Kidney glomerular epithelial cell (primary cell): ENCODE data around the gene AOC2.
"Not testable (repeated sequence)": the region's sequence is repeated elsewhere in the genome, so short reads cannot be mapped to it uniquely, and the experiment has no call there.

Source experiments
- DNase-seq: peaks from one replicate; lab custom pipeline; 2025; lab: John Stamatoyannopoulos, UW

The AOC2 gene

DNA sequence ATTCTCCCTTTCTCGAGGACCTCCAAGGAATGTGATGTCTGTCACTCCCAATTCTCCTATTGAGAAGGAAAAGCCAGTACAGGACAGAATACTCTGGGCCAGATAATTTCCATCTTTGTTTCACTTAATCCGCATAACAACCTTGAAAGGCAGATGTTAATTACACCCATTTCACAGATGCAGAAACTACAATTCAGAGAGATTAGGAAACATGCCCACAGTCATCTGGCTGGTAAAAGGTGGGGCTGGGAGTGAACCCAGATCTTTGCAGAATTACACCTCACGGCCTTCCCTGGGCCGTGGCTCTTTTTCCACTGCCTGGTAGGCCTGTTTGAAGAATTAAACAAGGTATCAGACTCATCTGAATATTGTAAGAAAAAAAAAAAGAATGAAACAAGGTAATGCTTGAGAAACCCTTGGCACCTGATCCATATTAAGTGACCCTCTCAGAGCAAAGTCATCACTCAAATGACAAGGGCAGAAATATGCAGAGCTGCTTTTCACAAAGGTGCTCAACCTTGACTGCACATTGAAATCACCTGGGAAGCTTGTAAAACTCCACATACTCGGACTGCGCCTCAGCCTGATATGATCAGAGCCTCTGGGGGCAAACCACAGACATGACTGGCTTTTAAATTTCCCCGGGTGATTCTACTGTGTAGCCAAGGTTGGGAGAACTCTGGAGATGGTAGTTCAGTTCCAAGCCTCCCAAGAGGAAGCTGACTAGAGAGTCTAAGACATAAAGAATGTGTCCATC, 39.6 kb downstream of the AOC2 start:
- peak; percentile 82 for DNase-seq

DNA sequence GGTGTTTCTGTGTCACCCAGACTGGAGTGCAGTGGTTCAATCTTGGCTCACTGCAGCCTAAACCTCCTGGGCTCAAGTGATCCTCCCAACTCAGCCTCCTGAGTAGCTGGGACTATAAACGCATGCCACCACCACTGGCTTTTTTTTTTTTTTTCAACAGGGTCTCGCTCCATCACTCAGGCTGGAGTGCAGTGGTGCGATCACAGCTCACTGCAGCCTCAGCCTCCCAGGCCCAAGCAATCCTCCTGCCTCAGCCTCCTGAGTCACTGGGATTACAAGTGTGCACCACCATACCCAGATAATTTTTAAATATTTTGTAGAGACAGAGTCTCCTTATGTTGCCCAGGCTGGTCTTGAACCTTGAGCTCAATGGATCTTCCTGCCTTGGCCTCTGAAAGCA, 41.4 kb downstream of the AOC2 start:
- not testable (repeated sequence) for DNase-seq

DNA sequence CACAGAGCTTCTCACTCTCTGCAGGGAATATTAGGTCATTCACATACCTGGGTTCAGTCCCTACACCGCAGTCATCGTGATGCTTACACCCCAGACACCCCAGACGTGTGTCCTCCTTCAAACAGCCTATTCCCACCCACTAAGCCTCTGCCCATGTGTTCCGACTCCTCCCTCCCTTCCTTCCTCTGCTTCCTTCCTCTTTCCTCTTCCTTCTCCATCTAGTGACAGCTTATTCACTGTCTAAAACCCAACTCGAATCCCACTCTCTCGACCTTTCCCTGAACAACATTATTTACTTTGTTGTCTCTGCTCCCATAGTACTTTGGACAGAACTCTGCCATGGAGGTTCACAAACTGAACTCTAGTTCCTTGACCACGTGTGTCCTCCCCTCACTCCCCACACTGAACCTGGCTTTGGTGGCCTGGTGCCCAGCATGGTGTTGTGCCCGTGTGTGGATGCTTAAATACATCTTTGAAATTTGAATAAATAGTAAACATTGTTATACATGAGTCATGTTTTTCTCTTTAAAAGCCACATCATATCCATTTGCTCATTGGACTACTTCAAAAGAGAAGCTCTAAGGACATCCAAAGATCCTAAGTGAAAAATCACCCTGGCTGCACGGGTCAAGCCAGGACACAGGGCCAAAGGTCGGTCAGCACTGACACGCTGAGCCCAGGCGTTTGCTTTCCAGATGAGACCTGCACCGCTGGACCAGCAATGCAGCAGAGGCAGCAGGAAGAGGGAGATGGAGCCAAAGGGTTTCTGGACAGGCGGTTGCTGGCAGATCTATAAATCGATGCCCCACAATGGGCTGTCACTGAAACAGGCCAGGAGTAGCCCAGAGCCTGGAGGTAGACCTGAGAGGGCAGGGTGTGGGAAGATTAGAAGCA, 42.1 kb downstream of the AOC2 start:
- no peak for DNase-seq

DNA sequence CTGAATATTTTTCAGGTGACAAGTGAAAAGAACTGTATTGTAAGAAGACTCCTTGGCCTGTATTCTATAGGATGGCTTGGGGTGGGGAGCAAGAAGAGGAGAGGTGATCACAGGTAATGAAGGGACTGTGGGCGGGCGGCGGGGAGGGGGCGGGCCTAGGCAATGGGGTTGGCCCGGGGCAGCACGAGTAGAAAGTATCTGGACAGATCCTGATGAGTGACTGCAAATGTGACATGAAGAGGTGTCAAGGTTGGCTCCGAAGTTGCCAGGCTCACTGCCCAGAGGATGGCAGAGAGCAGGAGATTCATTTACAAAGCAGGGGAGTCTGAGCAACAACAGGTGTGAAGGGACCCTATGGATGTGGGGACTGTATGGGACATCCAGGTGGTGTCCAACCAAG, 45.4 kb downstream of the AOC2 start:
- DNase-seq, result no peak

DNA sequence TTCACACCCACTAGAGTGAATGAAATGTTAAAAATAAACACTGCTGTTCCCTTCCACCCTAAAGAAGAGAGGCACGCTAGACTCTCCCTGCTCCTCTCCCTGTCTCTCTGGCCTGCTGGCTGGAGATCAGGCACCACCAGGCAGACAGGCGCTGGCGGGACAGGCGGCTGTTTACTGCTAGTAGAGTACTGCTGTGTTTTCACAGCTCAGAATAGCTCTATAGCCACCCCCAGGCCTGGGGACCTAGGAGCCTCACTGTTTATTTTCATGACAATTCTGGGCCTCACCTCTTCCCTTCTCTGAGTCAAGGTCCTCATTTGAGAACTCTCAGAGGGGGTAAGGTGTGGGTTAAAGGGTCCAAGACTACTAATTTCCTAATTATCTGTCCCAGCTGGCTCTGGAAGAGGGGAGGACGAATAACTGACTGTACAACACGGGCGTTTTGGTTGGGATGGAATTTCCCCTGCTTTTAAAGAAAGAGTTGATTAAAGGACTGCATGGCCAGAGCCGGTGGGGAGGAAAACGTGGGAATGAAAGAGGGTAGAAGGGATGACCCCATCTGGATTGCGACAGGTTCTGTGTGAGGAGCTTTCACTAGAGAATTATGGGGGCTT, 47.3 kb downstream of the AOC2 start:
- peak; percentile 19 for DNase-seq

DNA sequence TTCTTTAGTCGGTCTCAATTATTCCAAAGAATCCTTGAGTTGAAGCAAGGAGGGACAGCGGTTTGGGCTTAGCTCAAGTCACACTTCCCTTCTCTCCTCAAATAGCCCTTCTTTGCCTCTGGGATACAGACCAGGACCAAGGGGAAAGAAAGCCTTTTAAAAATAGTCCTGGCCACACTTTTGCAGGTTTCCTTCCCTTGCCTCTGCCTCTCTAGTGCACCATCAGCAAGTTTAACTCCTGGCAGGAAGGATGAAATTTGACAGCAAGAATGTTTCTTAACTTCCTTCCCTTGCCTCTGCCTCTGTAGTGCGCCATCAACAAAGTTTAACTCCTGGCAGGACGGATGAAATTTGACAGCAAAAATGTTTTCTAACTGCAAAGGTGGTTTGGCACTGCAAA, 49.0 kb downstream of the AOC2 start:
- no peak for DNase-seq

DNA sequence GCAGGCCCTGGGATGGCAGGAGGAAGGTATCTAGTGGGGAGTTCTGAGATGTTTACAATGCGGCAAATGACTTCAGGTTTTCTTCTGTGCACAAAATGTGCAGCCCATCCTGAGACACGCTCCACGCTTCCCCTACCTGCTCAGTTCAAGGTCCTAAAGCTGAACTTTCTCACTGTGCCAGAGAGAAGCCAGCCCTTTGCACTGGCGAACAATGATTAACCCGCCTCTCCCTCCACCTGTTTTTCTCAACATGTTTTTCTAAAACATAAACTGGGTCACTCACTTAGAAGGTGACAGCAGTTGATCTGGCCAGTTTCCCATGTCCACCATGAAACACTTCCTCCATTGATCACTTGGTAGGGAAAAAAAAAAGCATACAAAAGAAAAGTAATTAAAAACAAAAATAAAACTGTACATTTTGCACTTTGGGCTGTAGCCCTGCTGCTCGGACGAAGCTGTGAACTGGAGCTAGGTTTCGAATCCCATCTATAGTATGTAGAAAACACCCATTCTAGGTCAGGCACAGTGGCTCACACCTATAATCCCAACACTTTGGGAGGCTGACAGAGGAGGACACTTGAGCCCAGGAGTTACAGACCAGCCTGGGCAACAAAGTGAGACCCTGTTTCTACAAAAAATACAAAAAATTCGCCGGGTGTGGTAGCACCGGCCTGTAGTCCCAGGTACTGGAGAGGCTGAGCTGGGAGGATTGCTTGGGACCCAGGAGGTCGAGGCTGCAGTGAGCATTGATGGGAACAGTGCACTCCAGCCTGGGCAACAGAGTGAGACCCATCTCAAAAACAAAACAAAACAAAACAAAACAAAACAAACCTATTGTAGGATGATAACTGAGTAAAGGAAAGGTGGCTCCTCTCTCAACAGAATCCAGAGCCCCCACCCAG, 50.2 kb downstream of the AOC2 start:
- DNase-seq, result no peak

DNA sequence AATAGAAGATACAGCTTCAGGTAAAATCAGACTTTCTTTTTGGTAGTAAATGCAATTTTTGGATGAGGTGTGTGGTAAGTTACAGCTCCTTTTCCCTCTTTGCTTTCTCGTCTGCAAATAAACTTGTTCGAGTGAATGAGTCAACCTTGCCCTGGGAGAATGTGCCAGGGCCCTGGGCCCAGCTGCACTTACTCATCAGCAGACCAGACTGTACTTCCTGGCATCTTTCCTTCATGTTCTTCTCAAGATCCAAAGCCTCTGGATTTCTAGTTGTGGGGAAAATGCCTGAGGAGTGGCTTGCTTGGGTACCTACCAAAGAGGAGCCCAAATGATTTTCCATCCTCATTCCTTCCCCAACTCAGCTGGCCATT, 50.8 kb downstream of the AOC2 start:
- peak; percentile 74 for DNase-seq

DNA sequence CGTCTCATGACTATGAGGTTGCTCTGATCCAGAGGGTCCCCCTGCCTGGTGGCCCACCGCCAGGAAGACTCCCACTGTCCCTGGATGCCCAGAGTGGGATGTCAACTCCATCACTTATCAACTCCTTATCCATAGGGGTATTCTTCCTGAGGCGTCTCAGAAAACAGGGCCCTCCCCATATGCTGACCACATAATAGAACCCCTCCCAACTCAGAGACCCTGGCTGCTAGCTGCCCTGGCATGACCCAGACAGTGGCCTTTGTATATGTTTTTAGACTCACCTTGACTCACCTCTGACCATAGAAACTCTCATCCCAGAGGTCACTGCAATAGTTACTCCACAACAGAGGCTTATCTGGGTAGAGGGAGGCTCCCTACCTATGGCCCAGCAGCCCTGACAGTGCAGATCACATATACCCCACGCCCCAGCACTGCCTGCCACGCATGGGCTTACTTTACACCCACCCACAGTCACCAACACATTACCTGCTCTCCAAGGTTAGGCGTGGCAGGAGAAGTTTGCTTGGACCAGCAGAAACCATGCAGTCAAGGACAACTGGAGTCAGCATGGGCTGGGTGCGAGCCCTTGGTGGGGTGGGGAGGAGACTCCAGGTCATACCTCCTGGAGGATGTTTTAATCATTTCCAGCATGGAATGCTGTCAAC, 53.9 kb downstream of the AOC2 start:
- no peak for DNase-seq

DNA sequence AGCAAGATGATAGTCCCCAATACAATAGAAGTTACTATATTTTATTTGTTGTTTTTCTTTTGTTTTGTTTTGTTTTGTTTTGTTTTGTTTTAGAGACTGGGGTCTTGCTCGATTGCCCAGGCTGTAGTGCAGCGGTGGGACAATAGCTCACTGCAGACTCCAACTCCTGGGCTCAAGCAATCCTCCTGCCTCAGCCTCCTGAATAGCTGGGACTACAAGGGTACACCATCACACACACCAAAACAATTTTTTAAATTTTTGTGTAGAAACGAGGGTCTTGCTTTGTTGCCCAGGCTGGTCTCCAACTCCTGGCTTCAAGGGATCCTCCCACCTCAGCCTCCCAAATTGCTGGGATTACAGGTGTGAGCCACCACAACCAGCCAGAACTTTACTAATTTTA, 55.6 kb downstream of the AOC2 start:
- DNase-seq, result not testable (repeated sequence)
